ENCODE data around the gene IQSEC1. TPM values are rescaled to one million over a fixed set of nuclear protein-coding genes. Genes with fewer than 3 reads are reported as not detected.

Gene IQSEC1
- polyA plus RNA-seq, 1 donor (not counting 4 experiments of a cell fraction or from before 2014, with no cell fraction given) = 2.8 TPM

GRCh38 chr3:12991481-12991837 is 81.8 kb downstream of the IQSEC1 start:
- TF ChIP-seq CTCF (optimal IDR thresholded peaks at IDR 0.05 in 1 of 3, IDR thresholded peaks at IDR 0.05 in 1 of 3, conservative IDR thresholded peaks at IDR 0.05 in 1 of 3; ENCODE audit: extremely low read depth in 1 of 3, insufficient read depth in 2 of 3, low read length in 3 of 3) (no peak), EZH2 (IDR thresholded peaks at IDR 0.05; ENCODE audit: low read length) (no peak)
- H3K9me1 ChIP-seq (ENCODE audit: control insufficient read depth, extremely low read depth, insufficient read depth, low read length) = no peaks in the 10 kb centered on the region
- no peak overlapping the region for H3K9ac ChIP-seq (ENCODE audit: control insufficient read depth, extremely low read depth, insufficient read depth, low read length)
- H4K20me1 ChIP-seq (ENCODE audit: control insufficient read depth, extremely low read depth, insufficient read depth, low read length) = peaks cover 3% of the 10 kb centered on the region
- dilution Hi-C loops (cut with MboI; ENCODE audit: extremely low pct_ligation_motif_present, low sequenced_read_pairs) = no loop called here
- DNase-seq (ENCODE audit: low read depth, low spot score) (no peak), FAIRE-seq (no peak)
- H3K4me1 ChIP-seq (ENCODE audit: control insufficient read depth, extremely low read depth, insufficient read depth, low read length) = peaks cover 7% of the 10 kb centered on the region
- H3K4me2 ChIP-seq (ENCODE audit: control insufficient read depth, extremely low read depth, insufficient read depth, low read depth, low read length) = no peak overlapping the region
- H3K27ac ChIP-seq (ENCODE audit: control insufficient read depth, insufficient read depth, low read length) = no peak overlapping the region
- H2AFZ ChIP-seq (ENCODE audit: control insufficient read depth, low read length) = no peak overlapping the region
- H3K79me2 ChIP-seq (ENCODE audit: control insufficient read depth, insufficient read depth, low read length) = no peaks in the 10 kb centered on the region
- H3K4me3 ChIP-seq (ENCODE audit: control insufficient read depth in 2 of 3, extremely low read depth in 1 of 3, insufficient read depth in 2 of 3, low read depth in 1 of 3, low read length in 3 of 3) = no peak overlapping the region
- H3K9me3 ChIP-seq (ENCODE audit: control insufficient read depth, low read depth, low read length) = no peaks in the 10 kb centered on the region
- no peaks in the 10 kb centered on the region for H3K36me3 ChIP-seq (ENCODE audit: control insufficient read depth in 2 of 2, extremely low read depth in 1 of 2, insufficient read depth in 2 of 2, low read length in 2 of 2)
- H3K27me3 ChIP-seq (ENCODE audit: control insufficient read depth, extremely low read depth, insufficient read depth, low read length) = peaks cover 33% of the 10 kb centered on the region

GRCh38 chr3:12990781-12991480 is 82.3 kb downstream of the IQSEC1 start:
- Histone ChIP-seq H3K4me1 (ENCODE audit: control insufficient read depth, extremely low read depth, insufficient read depth, low read length) (peaks cover 7% of the 10 kb centered on the region), H3K79me2 (ENCODE audit: control insufficient read depth, insufficient read depth, low read length) (no peaks in the 10 kb centered on the region), H2AFZ (ENCODE audit: control insufficient read depth, low read length) (no peak overlapping the region), H3K9ac (ENCODE audit: control insufficient read depth, extremely low read depth, insufficient read depth, low read length) (no peak overlapping the region), H3K27ac (ENCODE audit: control insufficient read depth, insufficient read depth, low read length) (no peak overlapping the region), H3K36me3 (ENCODE audit: control insufficient read depth in 2 of 2, extremely low read depth in 1 of 2, insufficient read depth in 2 of 2, low read length in 2 of 2) (no peaks in the 10 kb centered on the region), H3K9me3 (ENCODE audit: control insufficient read depth, low read depth, low read length) (no peaks in the 10 kb centered on the region), H3K27me3 (ENCODE audit: control insufficient read depth, extremely low read depth, insufficient read depth, low read length) (peaks cover 33% of the 10 kb centered on the region), H4K20me1 (ENCODE audit: control insufficient read depth, extremely low read depth, insufficient read depth, low read length) (peaks cover 3% of the 10 kb centered on the region), H3K4me3 (ENCODE audit: control insufficient read depth in 2 of 3, extremely low read depth in 1 of 3, insufficient read depth in 2 of 3, low read depth in 1 of 3, low read length in 3 of 3) (no peak overlapping the region), H3K9me1 (ENCODE audit: control insufficient read depth, extremely low read depth, insufficient read depth, low read length) (no peaks in the 10 kb centered on the region), H3K4me2 (ENCODE audit: control insufficient read depth, extremely low read depth, insufficient read depth, low read depth, low read length) (no peak overlapping the region)
- DNase-seq (ENCODE audit: low read depth, low spot score) = no peak
- dilution Hi-C loops (cut with MboI; ENCODE audit: extremely low pct_ligation_motif_present, low sequenced_read_pairs) = no loop called here
- TF ChIP-seq CTCF (optimal IDR thresholded peaks at IDR 0.05 in 1 of 3, IDR thresholded peaks at IDR 0.05 in 1 of 3, conservative IDR thresholded peaks at IDR 0.05 in 1 of 3; ENCODE audit: extremely low read depth in 1 of 3, insufficient read depth in 2 of 3, low read length in 3 of 3) (no peak), EZH2 (IDR thresholded peaks at IDR 0.05; ENCODE audit: low read length) (no peak)
- no peak for FAIRE-seq
